Colonic mucosa (tissue), 4 donors: Measurements from ENCODE around the gene SYNDIG1. TPM values are rescaled to one million over a fixed set of nuclear protein-coding genes. Genes with fewer than 3 reads are reported as not detected.

Experiments used
- DNase-seq: peaks from one replicate; pipeline ENCODE4 v3.0.0-alpha.2; 2020
- H3K27ac ChIP-seq: fragments of 200-600 bp; one replicate; pipeline ENCODE4 v1.8.0; 2021
- H3K27me3 ChIP-seq: fragments of 200-600 bp; one replicate; pipeline ENCODE4 v1.8.0; 2021
- H3K36me3 ChIP-seq: fragments of 200-600 bp; one replicate; pipeline ENCODE4 v1.8.0; 2021
- H3K4me1 ChIP-seq: fragments of 200-600 bp; one replicate; pipeline ENCODE4 v1.8.0; 2021; ENCODE audit warnings: mild to moderate bottlenecking
- H3K4me3 ChIP-seq: fragments of 200-600 bp; one replicate; pipeline ENCODE4 v1.8.0; 2021
- H3K9ac ChIP-seq, 2 donors: one replicate each; pipeline ENCODE4 v1.7.0; 2013; ENCODE audit warnings: control low read depth in 2 of 2, low read depth in 2 of 2, low read length in 2 of 2
- H3K9me3 ChIP-seq: fragments of 200-600 bp; one replicate; pipeline ENCODE4 v1.8.0; 2021
- intact Hi-C: fragments of 100-400 bp; cut with DNase I; formaldehyde crosslinking; loops from one replicate; pipeline ENCODE4 v1.14.1; 2022
- total RNA-seq, 2 donors: library from RNA; stranded (reverse); fragmentation: NEBNext Ultra II Directional in 1 of 2; extraction: Animal tissue kit (Norgen Biotek cat#: 25700) in 1 of 2; gene quantifications; one replicate each; pipeline ENCODE4 v1.2.1, GENCODE V29; 2021
- TF ChIP-seq, protein P1 (sequence below): fragments of 200-600 bp; IDR thresholded peaks from one replicate; pipeline ENCODE4 v1.8.0; 2022; ENCODE audit warnings: antibody characterized with exemption, mild to moderate bottlenecking
- donor health status: healthy.
- donor health status: DM: no; HTN: no; CAD: no.
- donor health status: DM: no; HTN: no; CAD: no.

Gene SYNDIG1
- total RNA-seq, 2 donors from 2014 or later: 0.10 to 0.19 TPM

DNA sequence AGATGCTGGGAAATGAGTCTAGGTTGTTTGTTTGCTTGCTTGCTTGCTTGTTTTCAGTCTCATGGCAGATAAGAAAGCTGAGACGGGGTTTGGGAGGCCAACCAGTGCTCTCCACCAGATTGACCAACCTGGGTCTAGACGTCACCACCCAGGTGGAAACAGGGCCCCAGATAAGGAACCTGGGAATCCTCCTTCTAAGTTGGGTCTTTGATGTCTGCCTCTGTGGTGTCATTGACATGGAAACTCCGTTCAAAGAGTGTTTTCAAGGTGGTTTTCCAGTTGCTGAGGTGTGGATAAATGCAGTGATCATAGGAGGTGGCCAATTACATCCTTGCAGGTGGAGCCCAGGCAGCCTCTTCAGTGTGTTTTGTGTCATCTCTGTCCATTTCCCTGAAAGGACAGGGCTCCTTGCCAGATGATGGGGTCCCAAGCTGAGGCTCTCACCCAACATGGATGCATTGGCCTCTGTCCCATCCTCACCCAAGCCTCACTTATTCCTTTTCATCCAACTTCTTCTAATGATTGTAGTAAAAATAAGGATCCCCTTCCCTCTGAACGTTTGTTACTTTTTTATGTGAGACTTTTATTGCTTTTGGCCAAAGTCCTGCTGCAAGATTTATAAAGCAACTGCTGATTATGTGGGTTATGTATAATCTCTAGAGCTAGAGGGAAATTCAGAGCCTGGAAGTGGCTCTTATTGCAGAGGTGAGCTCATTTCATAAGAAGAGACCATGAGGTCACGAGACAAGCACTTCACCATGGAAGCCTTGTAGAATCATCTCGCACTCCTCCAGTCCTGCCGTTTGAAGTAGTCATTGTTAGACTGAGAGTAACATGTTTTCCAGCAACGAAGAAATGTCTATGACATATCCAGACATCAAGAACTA, 32.0 kb upstream of the SYNDIG1 start:
- no peaks in the 10 kb centered on the region for H3K27me3 ChIP-seq
- TF ChIP-seq, protein P1, sequence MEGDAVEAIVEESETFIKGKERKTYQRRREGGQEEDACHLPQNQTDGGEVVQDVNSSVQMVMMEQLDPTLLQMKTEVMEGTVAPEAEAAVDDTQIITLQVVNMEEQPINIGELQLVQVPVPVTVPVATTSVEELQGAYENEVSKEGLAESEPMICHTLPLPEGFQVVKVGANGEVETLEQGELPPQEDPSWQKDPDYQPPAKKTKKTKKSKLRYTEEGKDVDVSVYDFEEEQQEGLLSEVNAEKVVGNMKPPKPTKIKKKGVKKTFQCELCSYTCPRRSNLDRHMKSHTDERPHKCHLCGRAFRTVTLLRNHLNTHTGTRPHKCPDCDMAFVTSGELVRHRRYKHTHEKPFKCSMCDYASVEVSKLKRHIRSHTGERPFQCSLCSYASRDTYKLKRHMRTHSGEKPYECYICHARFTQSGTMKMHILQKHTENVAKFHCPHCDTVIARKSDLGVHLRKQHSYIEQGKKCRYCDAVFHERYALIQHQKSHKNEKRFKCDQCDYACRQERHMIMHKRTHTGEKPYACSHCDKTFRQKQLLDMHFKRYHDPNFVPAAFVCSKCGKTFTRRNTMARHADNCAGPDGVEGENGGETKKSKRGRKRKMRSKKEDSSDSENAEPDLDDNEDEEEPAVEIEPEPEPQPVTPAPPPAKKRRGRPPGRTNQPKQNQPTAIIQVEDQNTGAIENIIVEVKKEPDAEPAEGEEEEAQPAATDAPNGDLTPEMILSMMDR: no peak
- H3K36me3 ChIP-seq: no peaks in the 10 kb centered on the region
- H3K4me1 ChIP-seq: no peaks in the 10 kb centered on the region
- no peak overlapping the region for H3K4me3 ChIP-seq
- H3K9me3 ChIP-seq: no peaks in the 10 kb centered on the region
- H3K9ac ChIP-seq: no peak overlapping the region
- peak; percentile 24 for DNase-seq
- intact Hi-C loops: no loop called here
- peak overlapping the region; percentile 44 for H3K27ac ChIP-seq

DNA sequence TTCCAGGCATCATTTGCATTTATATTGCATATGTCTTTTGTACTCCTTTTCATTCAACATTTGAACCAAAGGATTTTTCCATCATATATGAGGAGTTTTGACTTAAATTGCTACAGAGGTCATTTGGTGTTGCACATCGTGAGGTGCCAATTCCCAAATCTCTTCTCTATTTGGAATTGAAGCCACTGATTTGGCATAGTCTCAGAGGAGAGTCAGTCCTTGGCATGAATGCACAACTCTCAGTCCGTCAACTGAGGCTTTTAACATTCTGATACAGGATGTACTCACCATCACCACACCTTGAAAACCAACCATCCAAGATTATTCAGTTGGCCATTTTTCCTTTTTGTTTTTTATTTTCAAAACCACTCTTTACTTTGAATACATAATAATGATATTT, 31.1 kb upstream of the SYNDIG1 start:
- DNase-seq: no peak
- Histone ChIP-seq H3K9me3 (no peaks in the 10 kb centered on the region), H3K4me3 (no peak overlapping the region), H3K27ac (no peak overlapping the region), H3K4me1 (no peaks in the 10 kb centered on the region), H3K36me3 (no peaks in the 10 kb centered on the region), H3K9ac (no peak overlapping the region), H3K27me3 (no peaks in the 10 kb centered on the region)
- TF ChIP-seq, protein P1: no peak
- intact Hi-C loops: no loop called here

DNA sequence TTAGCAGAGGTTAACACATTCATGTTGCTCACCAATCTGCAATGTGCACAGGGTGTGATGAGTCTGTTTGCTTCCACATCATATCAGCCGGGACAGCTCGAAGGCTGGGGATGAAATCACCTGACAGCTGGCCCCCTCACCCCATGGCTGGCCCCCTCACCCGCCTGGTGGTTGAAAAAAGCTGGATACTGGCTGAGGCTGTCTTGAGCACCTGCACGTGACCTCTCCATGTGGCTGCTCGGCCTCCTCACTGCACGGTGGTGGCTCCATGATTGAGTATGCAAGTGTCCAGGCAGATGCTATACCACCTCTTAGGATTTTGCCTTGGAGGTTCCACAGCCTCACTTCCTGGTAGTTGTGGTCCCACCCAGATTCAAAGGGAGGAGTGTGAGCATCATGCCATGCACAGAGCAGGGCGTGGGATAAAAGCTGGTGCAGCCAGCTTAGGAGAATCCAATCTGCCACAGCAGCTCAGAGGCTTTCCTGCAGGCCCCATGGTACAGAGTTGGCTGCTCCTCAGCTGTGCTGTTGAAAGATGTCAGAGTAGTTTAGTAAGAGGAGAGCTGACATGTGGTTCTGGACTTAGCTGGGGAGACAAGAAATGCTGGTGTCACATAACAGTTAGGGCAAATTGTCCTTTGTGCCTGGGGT, 29.6 kb upstream of the SYNDIG1 start:
- no peaks in the 10 kb centered on the region for H3K9me3 ChIP-seq
- no peak overlapping the region for H3K9ac ChIP-seq
- intact Hi-C loops: no loop called here
- TF ChIP-seq, protein P1: no peak
- DNase-seq: no peak
- no peaks in the 10 kb centered on the region for H3K36me3 ChIP-seq
- no peaks in the 10 kb centered on the region for H3K4me1 ChIP-seq
- no peak overlapping the region for H3K4me3 ChIP-seq
- no peak overlapping the region for H3K27ac ChIP-seq
- no peaks in the 10 kb centered on the region for H3K27me3 ChIP-seq

- H3K9me3 ChIP-seq: no peaks in the 10 kb centered on the region
Measured at GRCh38 chr20:24441661-24442060, 27.8 kb upstream of the SYNDIG1 start.

DNA sequence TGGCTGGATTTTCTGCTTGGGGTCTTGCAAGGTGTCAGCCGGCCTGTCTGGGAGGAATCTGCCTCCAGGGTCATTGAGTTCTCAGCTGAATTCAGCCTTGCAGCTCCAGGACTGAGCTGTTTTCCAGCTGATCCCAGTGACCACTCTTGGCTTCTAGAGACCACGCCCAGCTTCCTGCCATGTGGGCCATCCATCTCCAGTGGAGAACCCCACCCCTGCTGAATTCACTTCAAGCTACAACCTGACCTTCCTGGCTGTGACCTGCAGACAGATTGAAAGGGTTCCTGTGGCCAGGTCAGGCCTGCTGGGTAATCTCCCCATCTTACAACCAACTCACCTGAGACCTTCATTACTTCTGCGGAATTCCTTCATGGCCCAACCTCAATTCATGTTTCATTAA, 26.5 kb upstream of the SYNDIG1 start:
- H3K9ac ChIP-seq: no peak overlapping the region
- H3K27me3 ChIP-seq: no peaks in the 10 kb centered on the region
- intact Hi-C loops: no loop called here

More at GRCh38 chr20:24441661-24442060, 27.8 kb upstream of the SYNDIG1 start:
- no peak overlapping the region for H3K4me3 ChIP-seq
- H3K27ac ChIP-seq: no peak overlapping the region
- H3K36me3 ChIP-seq: no peaks in the 10 kb centered on the region
- no peaks in the 10 kb centered on the region for H3K27me3 ChIP-seq
- H3K9ac ChIP-seq: no peak overlapping the region
- no peaks in the 10 kb centered on the region for H3K4me1 ChIP-seq
- intact Hi-C loops: no loop called here
- TF ChIP-seq, protein P1: no peak
- DNase-seq: no peak

More for the DNA sequence above, 26.5 kb upstream of the SYNDIG1 start:
- Histone ChIP-seq H3K36me3 (no peaks in the 10 kb centered on the region), H3K4me1 (no peaks in the 10 kb centered on the region), H3K4me3 (no peak overlapping the region), H3K27ac (no peak overlapping the region), H3K9me3 (no peaks in the 10 kb centered on the region)
- TF ChIP-seq, protein P1: no peak
- DNase-seq: no peak
